SK-N-SH (cell line): Measurements from ENCODE around the gene RNF112. TPM values are rescaled to one million over a fixed set of nuclear protein-coding genes. Genes with fewer than 3 reads are reported as not detected.

Experiments
- CTCF ChIA-PET: fragments of 300-600, 350-600 bp; formaldehyde crosslinking; extraction: SDS; loops from one replicate; lab custom pipeline; 2021; lab: Yijun Ruan, JAX
- POLR2A ChIA-PET: fragments of 350-600 bp; sonication (Branson Sonifier 250); formaldehyde crosslinking; extraction: SDS; loops from one replicate; lab custom pipeline; 2020; ENCODE audit warnings: antibody characterized with exemption, inconsistent platforms; lab: Yijun Ruan, JAX
- DNase-seq: peaks from one replicate; pipeline ENCODE4 v3.0.0; 2012
- H2AFZ ChIP-seq: fragments of 200-600 bp; sonication (generic); 2 replicates; pipeline ENCODE4 v1.8.1; 2016; ENCODE audit warnings: antibody characterized with exemption, mild to moderate bottlenecking, low read depth
- H3F3A ChIP-seq: fragments of 200-600 bp; sonication (generic); replicated peaks from 2 replicates; pipeline ENCODE3; 2016; ENCODE audit warnings: antibody characterized with exemption, mild to moderate bottlenecking; ENCODE audit not compliant: insufficient read depth
- H3K27ac ChIP-seq, 2 experiments: fragments of 200-500 bp in 1 of 2; fragments of 200-600 bp in 1 of 2; sonication (Bioruptor generic) in 1 of 2; sonication (generic), shearing (Covaris generic) in 1 of 2; 2 replicates each; pipeline versions ENCODE4 v1.5.1 to v1.6.1; 2014 to 2016; ENCODE audit warnings: low read depth in 2 of 2, inconsistent platforms in 1 of 2, low read length in 1 of 2, mild to moderate bottlenecking in 1 of 2, mixed read lengths in 1 of 2
- H3K27me3 ChIP-seq: fragments of 200-600 bp; sonication (generic), shearing (Covaris generic); 2 replicates; pipeline ENCODE4 v1.6.1; 2016; ENCODE audit warnings: mixed run types; ENCODE audit not compliant: insufficient read depth
- H3K36me3 ChIP-seq, 2 experiments: fragments of 200-500 bp in 1 of 2; fragments of 200-600 bp in 1 of 2; sonication (Bioruptor generic) in 1 of 2; sonication (generic) in 1 of 2; replicated peaks in 1 of 2; 2 replicates each; pipeline versions ENCODE3 to v1.5.1; 2014 to 2016; ENCODE audit warnings: low read length in 1 of 2, mild to moderate bottlenecking in 1 of 2; ENCODE audit not compliant: insufficient read depth in 2 of 2, control insufficient read depth in 1 of 2
- H3K4me1 ChIP-seq, 2 experiments: fragments of 200-500 bp in 1 of 2; fragments of 200-600 bp in 1 of 2; sonication (Bioruptor generic) in 1 of 2; sonication (generic), shearing (Covaris generic) in 1 of 2; 2 replicates each; pipeline versions ENCODE4 v1.5.1 to v1.6.1; 2014 to 2016; ENCODE audit warnings: low read depth in 1 of 2, low read length in 1 of 2, mixed run types in 1 of 2; ENCODE audit not compliant: insufficient read depth in 2 of 2, control insufficient read depth in 1 of 2
- H3K4me2 ChIP-seq: fragments of 200-600 bp; sonication (generic), shearing (Covaris generic); 2 replicates; pipeline ENCODE4 v1.6.1; 2017; ENCODE audit warnings: mixed run types
- H3K4me3 ChIP-seq, 2 experiments: fragments of 200-500 bp in 1 of 2; fragments of 200-600 bp in 1 of 2; sonication (Bioruptor generic) in 1 of 2; sonication (generic), shearing (Covaris generic) in 1 of 2; 2 replicates each; pipeline versions ENCODE4 v1.5.1 to v1.8.1; 2014 to 2016; ENCODE audit warnings: low read depth in 2 of 2, inconsistent platforms in 1 of 2, low read length in 1 of 2, mild to moderate bottlenecking in 1 of 2, mixed read lengths in 1 of 2, moderate library complexity in 1 of 2
- H3K79me2 ChIP-seq: fragments of 200-600 bp; sonication (generic); 2 replicates; pipeline ENCODE4 v1.8.1; 2017; ENCODE audit warnings: mild to moderate bottlenecking; ENCODE audit not compliant: insufficient read depth
- H3K9ac ChIP-seq: fragments of 200-600 bp; sonication (generic); 2 replicates; pipeline ENCODE4 v1.6.1; 2017; ENCODE audit warnings: mixed run types
- H3K9me2 ChIP-seq: fragments of 200-600 bp; sonication (generic); 2 replicates; pipeline ENCODE4 v1.6.1; 2017; ENCODE audit warnings: mixed run types
- H3K9me3 ChIP-seq: fragments of 200-600 bp; sonication (generic); 2 replicates; pipeline ENCODE4 v1.6.1; 2017; ENCODE audit warnings: mixed run types, mild to moderate bottlenecking, moderate library complexity
- H4K20me1 ChIP-seq: fragments of 200-600 bp; sonication (generic); 2 replicates; pipeline ENCODE4 v1.6.1; 2017; ENCODE audit warnings: mild to moderate bottlenecking, mixed run types; ENCODE audit not compliant: insufficient read depth
- CHD2 ChIP-seq: fragments of 150-350 bp; IDR thresholded peaks from 2 replicates; pipeline ENCODE4 v1.6.1; 2018; ENCODE audit warnings: low read length; ENCODE audit not compliant: partially characterized antibody
- ELF1 ChIP-seq: IDR thresholded peaks from 2 replicates; pipeline ENCODE4 v1.4.0; 2012
- EP300 ChIP-seq, 2 experiments: IDR thresholded peaks; 2 replicates each; pipeline versions ENCODE4 v1.4.0 to v1.6.1; 2012; ENCODE audit warnings: borderline replicate concordance in 1 of 2, low read depth in 1 of 2, low read length in 1 of 2
- EZH2phosphoT487 ChIP-seq: fragments of 200-600 bp; sonication (generic); IDR thresholded peaks from 2 replicates; pipeline ENCODE4 v1.6.1; 2017; ENCODE audit warnings: low read depth, mixed run types, mild to moderate bottlenecking, antibody characterized with exemption, moderate library complexity, borderline replicate concordance
- FOXJ3 ChIP-seq: sonication (generic); formaldehyde crosslinking; IDR thresholded peaks from 2 replicates; pipeline ENCODE4 v1.5.1; 2020; ENCODE audit warnings: mild to moderate bottlenecking, missing genetic modification reagents
- FOXM1 ChIP-seq: IDR thresholded peaks from 2 replicates; pipeline ENCODE4 v1.4.0; 2012; ENCODE audit warnings: low read depth, mild to moderate bottlenecking
- GABPA ChIP-seq: IDR thresholded peaks from 2 replicates; pipeline ENCODE4 v1.4.0; 2012; ENCODE audit warnings: low read depth, mild to moderate bottlenecking
- JUND ChIP-seq: IDR thresholded peaks from 2 replicates; pipeline ENCODE4 v1.4.0; 2012
- MAX ChIP-seq: IDR thresholded peaks from 2 replicates; pipeline ENCODE4 v1.4.0; 2012; ENCODE audit warnings: low read depth
- NFIC ChIP-seq: IDR thresholded peaks from 2 replicates; pipeline ENCODE4 v1.4.0; 2012; ENCODE audit warnings: borderline replicate concordance
- REST ChIP-seq: IDR thresholded peaks from 2 replicates; pipeline ENCODE4 v1.6.1; 2012; ENCODE audit warnings: mild to moderate bottlenecking, low read depth, low read length, moderate library complexity
- RFX5 ChIP-seq: IDR thresholded peaks from 2 replicates; pipeline ENCODE4 v1.6.1; 2012; ENCODE audit warnings: mild to moderate bottlenecking, improper control_type of control experiment, low read length
- RXRA ChIP-seq: IDR thresholded peaks from 2 replicates; pipeline ENCODE4 v1.4.0; 2012; ENCODE audit warnings: low read depth, mild to moderate bottlenecking, borderline replicate concordance
- TAF1 ChIP-seq: IDR thresholded peaks from 2 replicates; pipeline ENCODE4 v1.6.1; 2012; ENCODE audit warnings: low read depth, mild to moderate bottlenecking, low read length, moderate library complexity, borderline replicate concordance
- TCF12 ChIP-seq: IDR thresholded peaks from 2 replicates; pipeline ENCODE4 v1.4.0; 2012
- TEAD4 ChIP-seq: IDR thresholded peaks from 2 replicates; pipeline ENCODE4 v1.4.0; 2012; ENCODE audit warnings: mild to moderate bottlenecking, borderline replicate concordance; ENCODE audit not compliant: insufficient read depth
- ZBTB33 ChIP-seq: IDR thresholded peaks from 2 replicates; pipeline ENCODE4 v1.4.0; 2012; ENCODE audit warnings: low read depth, borderline replicate concordance
- WGBS: methylation state at CpG from one replicate; pipeline ENCODE4 v1.1.6; 2017; ENCODE audit warnings: low lambda C conversion rate; 5-methylcytosine and 5-hydroxymethylcytosine counted together
- polyA plus RNA-seq, 3 experiments: library from polyadenylated mRNA; depleted of rRNA; stranded (reverse); fragments of >200 nt; gene quantifications; 2 replicates each; pipeline ENCODE4 v1.2.3, GENCODE V29; 2012

The RNF112 gene
- polyA plus RNA-seq, 1 of the 3 experiments (the other 2 are of a cell fraction) = 22.6 TPM

GRCh38 chr17:19453296-19453695 lies 42.3 kb downstream of the RNF112 start:
- Histone ChIP-seq H3K9me3 (no peaks in the 10 kb centered on the region), H3K4me2 (no peak overlapping the region), H3K36me3 (no peaks in the 10 kb centered on the region), H3F3A (peaks cover 9% of the 10 kb centered on the region), H3K9ac (no peak overlapping the region), H3K4me1 (peaks cover 4 to 10% of the 10 kb centered on the region in 2 experiments), H3K9me2 (no peaks in the 10 kb centered on the region), H2AFZ (no peak overlapping the region), H3K27ac (no peak overlapping the region), H3K4me3 (no peak overlapping the region), H3K79me2 (no peaks in the 10 kb centered on the region), H3K27me3 (no peaks in the 10 kb centered on the region), H4K20me1 (no peaks in the 10 kb centered on the region)
- no peak for DNase-seq
- POLR2A ChIA-PET = no interaction called here
- TF ChIP-seq NFIC = no peak
- no peak for TF ChIP-seq CHD2
- TF ChIP-seq EP300 (IDR thresholded peaks at IDR 0.05; ENCODE audit: borderline replicate concordance in 1 of 2, low read depth in 1 of 2, low read length in 1 of 2) = no peak
- no peak for TF ChIP-seq TAF1
- TF ChIP-seq JUND = no peak
- TF ChIP-seq ZBTB33 = no peak
- TF ChIP-seq TCF12 = no peak
- TF ChIP-seq TEAD4 = no peak
- TF ChIP-seq FOXJ3 = no peak
- no peak for TF ChIP-seq FOXM1
- no peak for TF ChIP-seq MAX
- TF ChIP-seq REST = no peak
- no peak for TF ChIP-seq ELF1
- no peak for TF ChIP-seq RXRA
- no peak for TF ChIP-seq RFX5
- TF ChIP-seq EZH2phosphoT487 = no peak
- TF ChIP-seq GABPA = no peak
- 50% methylated on average over 2 of the region's 3 CpGs for WGBS
- CTCF ChIA-PET = interaction anchor here (0.7 to 6.9 kb wide), 3 partner anchors 60 to 313 kb away, joined by 3 to 60 read pairs (median 8); partner anchors contain the start of gene B9D1
